ENCODE data around the gene RGS10. TPM values are rescaled to one million over a fixed set of nuclear protein-coding genes. Genes with fewer than 3 reads are reported as not detected.

Gene RGS10
- total and polyA plus RNA-seq, 2 experiments from 2014 or later = 16.8 to 26.8 TPM

- Histone ChIP-seq H3F3A (replicated peaks; ENCODE audit: low read depth) (no peaks in the 10 kb centered on the region), H3K27me3 (ENCODE audit: insufficient read depth) (no peaks in the 10 kb centered on the region), H3K79me2 (replicated peaks; ENCODE audit: insufficient read depth) (no peaks in the 10 kb centered on the region), H3K36me3 (ENCODE audit: insufficient read depth) (no peaks in the 10 kb centered on the region), H3K9me2 (ENCODE audit: insufficient read depth) (no peaks in the 10 kb centered on the region), H3K4me2 (no peak overlapping the region), H2AFZ (no peak overlapping the region), H3K4me1 (ENCODE audit: insufficient read depth) (0 out of 2 replicates have a peak, but pooled peaks cover 4% of the 10 kb centered on the region), H3K4me3 (no peak overlapping the region), H4K20me1 (replicated peaks; ENCODE audit: insufficient read depth) (no peaks in the 10 kb centered on the region), H3K27ac (ENCODE audit: low read depth) (no peak overlapping the region)
- H3K4me3 Mint-ChIP-seq = no peak overlapping the region
- no peak overlapping the region for H3K27ac Mint-ChIP-seq
- H3K27me3 Mint-ChIP-seq (ENCODE audit: insufficient read depth, low read depth, poor library complexity) = peaks cover 4% of the 10 kb centered on the region
- no peak for TF ChIP-seq JUNB (IDR thresholded peaks at IDR 0.05; ENCODE audit: unreplicated experiment)
- TF ChIP-seq CTCF (conservative IDR thresholded peaks at IDR 0.05; ENCODE audit: low read depth in 2 of 2) = no peak
- no peak for TF ChIP-seq CREB1 (CRISPR knock-in tag; IDR thresholded peaks at IDR 0.05; ENCODE audit: low read depth)
- TF ChIP-seq EZH2phosphoT487 (IDR thresholded peaks at IDR 0.05; ENCODE audit: unreplicated experiment) = no peak
- no peak for TF ChIP-seq ZNF462 (CRISPR knock-in tag; IDR thresholded peaks at IDR 0.05)
- no peak for TF ChIP-seq ZNF114 (CRISPR knock-in tag; IDR thresholded peaks at IDR 0.05)
- TF ChIP-seq ETS1 (IDR thresholded peaks at IDR 0.05) = no peak
- TF ChIP-seq ZNF331 (CRISPR knock-in tag; IDR thresholded peaks at IDR 0.05; ENCODE audit: low read depth) = no peak
- no peak for ATAC-seq
- no peak for DNase-seq (ENCODE audit: low spot score)
- H3K9me3 Mint-ChIP-seq = no peaks in the 10 kb centered on the region
- H3K4me1 Mint-ChIP-seq = peaks cover 9% of the 10 kb centered on the region
- no peaks in the 10 kb centered on the region for H3K36me3 Mint-ChIP-seq (ENCODE audit: low read depth)
Measured at GRCh38 chr10:119497243-119497642, 45.3 kb downstream of the RGS10 start.
